Measurements from ENCODE around the gene PHIP. TPM values are rescaled to one million over a fixed set of nuclear protein-coding genes. Genes with fewer than 3 reads are reported as not detected.

The PHIP gene
- total RNA-seq, 1 donor from 2014 or later: 44.6 TPM

- TF ChIP-seq, protein P1, sequence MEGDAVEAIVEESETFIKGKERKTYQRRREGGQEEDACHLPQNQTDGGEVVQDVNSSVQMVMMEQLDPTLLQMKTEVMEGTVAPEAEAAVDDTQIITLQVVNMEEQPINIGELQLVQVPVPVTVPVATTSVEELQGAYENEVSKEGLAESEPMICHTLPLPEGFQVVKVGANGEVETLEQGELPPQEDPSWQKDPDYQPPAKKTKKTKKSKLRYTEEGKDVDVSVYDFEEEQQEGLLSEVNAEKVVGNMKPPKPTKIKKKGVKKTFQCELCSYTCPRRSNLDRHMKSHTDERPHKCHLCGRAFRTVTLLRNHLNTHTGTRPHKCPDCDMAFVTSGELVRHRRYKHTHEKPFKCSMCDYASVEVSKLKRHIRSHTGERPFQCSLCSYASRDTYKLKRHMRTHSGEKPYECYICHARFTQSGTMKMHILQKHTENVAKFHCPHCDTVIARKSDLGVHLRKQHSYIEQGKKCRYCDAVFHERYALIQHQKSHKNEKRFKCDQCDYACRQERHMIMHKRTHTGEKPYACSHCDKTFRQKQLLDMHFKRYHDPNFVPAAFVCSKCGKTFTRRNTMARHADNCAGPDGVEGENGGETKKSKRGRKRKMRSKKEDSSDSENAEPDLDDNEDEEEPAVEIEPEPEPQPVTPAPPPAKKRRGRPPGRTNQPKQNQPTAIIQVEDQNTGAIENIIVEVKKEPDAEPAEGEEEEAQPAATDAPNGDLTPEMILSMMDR (conservative IDR thresholded peaks at IDR 0.05): no peak
- no peak overlapping the region for H3K4me3 Mint-ChIP-seq
- H3K9me3 Mint-ChIP-seq: peaks cover 21% of the 10 kb centered on the region
- H3K27ac Mint-ChIP-seq: no peak overlapping the region
- DNase-seq (ENCODE audit: extremely low spot score, unreplicated experiment): no peak
- no peaks in the 10 kb centered on the region for H3K4me1 Mint-ChIP-seq (ENCODE audit: unreplicated experiment)
- no peaks in the 10 kb centered on the region for H3K27me3 Mint-ChIP-seq
- peaks cover 72% of the 10 kb centered on the region for H3K36me3 Mint-ChIP-seq
Measured at GRCh38 chr6:78953798-78954197, 124.3 kb downstream of the PHIP start.

- Mint-ChIP-seq H3K9me3 (peaks cover 24% of the 10 kb centered on the region), H3K27ac (no peak overlapping the region), H3K27me3 (no peaks in the 10 kb centered on the region), H3K36me3 (peaks cover 74% of the 10 kb centered on the region), H3K4me1 (ENCODE audit: unreplicated experiment) (no peaks in the 10 kb centered on the region), H3K4me3 (no peak overlapping the region)
- no peak for DNase-seq (ENCODE audit: extremely low spot score, unreplicated experiment)
- TF ChIP-seq, protein P1 (conservative IDR thresholded peaks at IDR 0.05): no peak
Measured at GRCh38 chr6:78952362-78952761, 125.7 kb downstream of the PHIP start.

DNA sequence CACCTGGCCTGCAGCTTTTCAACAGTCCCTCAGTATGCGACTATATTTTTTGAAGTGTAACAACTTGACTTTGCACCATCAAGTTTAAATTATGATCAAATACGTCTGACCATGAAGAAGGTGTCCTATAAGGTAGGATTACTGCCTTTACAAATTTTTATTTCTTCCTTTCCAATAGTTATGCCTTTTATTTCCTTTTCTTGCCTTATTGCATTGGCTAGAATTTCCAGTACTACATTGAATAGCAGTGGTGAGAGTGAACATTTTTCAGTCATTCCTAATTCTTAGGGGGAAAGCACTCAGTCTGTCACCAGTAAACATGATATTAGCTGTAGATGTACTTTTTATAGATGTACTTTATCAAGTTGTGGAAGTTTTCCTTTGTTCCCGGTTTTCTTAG is 129.3 kb downstream of the PHIP start:
- no peak for DNase-seq (ENCODE audit: extremely low spot score, unreplicated experiment)
- TF ChIP-seq, protein P1 (conservative IDR thresholded peaks at IDR 0.05): no peak
- Mint-ChIP-seq H3K27ac (no peak overlapping the region), H3K4me1 (ENCODE audit: unreplicated experiment) (no peaks in the 10 kb centered on the region), H3K9me3 (peaks cover 24% of the 10 kb centered on the region), H3K36me3 (peaks cover 75% of the 10 kb centered on the region), H3K4me3 (no peak overlapping the region), H3K27me3 (no peaks in the 10 kb centered on the region)

DNA sequence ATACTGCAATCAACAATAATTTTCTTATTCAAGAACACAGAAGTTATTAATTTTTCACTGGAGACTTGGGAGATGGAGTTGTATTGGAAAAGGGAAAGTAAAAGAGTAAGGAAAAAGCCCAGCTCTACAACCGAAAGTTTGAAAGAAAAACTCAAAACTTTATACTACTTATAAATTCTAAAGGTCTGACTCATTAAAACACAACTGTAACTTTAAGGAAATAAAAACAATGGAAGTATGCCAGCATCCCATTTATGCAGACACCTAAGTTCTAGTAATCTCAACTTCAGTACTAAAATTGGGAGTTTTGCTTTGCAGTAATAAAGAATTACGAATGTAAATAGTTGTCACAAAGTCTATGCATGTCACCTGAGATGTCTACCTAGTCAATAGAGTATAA is 130.1 kb downstream of the PHIP start:
- Mint-ChIP-seq H3K4me1 (ENCODE audit: unreplicated experiment) (no peaks in the 10 kb centered on the region), H3K4me3 (no peak overlapping the region), H3K27ac (no peak overlapping the region), H3K27me3 (no peaks in the 10 kb centered on the region), H3K9me3 (peaks cover 24% of the 10 kb centered on the region), H3K36me3 (peaks cover 72% of the 10 kb centered on the region)
- TF ChIP-seq, protein P1 (conservative IDR thresholded peaks at IDR 0.05): no peak
- no peak for DNase-seq (ENCODE audit: extremely low spot score, unreplicated experiment)

DNA sequence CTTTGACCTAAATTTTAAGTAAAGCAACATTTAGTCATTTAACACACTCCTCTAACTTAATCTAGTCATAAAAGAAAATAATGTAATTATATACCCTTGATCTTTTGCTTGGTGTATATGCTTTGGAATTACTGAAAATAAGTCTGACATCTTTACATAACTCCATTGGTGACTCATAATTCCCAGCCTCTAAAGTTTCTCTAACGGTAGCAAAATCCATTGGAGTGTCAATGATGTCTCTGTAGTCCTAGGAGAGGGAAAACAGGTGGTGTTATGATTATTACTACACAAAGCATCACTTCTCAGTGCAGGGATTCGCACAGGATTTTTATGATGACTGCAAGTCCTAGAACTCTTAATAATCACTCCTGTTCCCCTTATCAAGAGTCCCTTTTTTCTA is 130.5 kb downstream of the PHIP start:
- Mint-ChIP-seq H3K27ac (no peak overlapping the region), H3K27me3 (no peaks in the 10 kb centered on the region), H3K36me3 (peaks cover 68% of the 10 kb centered on the region), H3K4me3 (no peak overlapping the region), H3K4me1 (ENCODE audit: unreplicated experiment) (no peaks in the 10 kb centered on the region), H3K9me3 (peaks cover 20% of the 10 kb centered on the region)
- DNase-seq (ENCODE audit: extremely low spot score, unreplicated experiment): no peak
- TF ChIP-seq, protein P1 (conservative IDR thresholded peaks at IDR 0.05): no peak

DNA sequence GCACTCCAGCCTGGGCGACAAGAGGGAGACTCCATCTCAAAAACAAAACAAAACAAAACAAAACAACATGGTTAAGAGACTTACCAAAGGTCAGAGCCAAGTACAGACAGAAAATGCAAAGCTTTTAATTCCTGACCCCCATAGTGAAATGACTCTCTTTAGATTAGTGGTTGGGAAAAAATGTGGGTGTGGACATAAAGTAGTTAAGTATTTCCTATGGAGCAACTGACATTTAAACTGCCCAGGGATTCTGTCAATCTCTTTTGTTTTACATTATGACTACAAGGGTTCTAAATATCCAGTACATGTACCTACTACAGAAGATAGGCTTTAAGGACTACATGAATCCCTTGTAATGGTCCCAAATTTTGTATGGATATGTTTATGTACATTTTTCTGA is 135.6 kb downstream of the PHIP start:
- no peak overlapping the region for H3K27ac Mint-ChIP-seq
- no peak for DNase-seq (ENCODE audit: extremely low spot score, unreplicated experiment)
- no peaks in the 10 kb centered on the region for H3K27me3 Mint-ChIP-seq
- H3K4me1 Mint-ChIP-seq (ENCODE audit: unreplicated experiment): no peaks in the 10 kb centered on the region
- TF ChIP-seq, protein P1 (conservative IDR thresholded peaks at IDR 0.05): no peak
- H3K4me3 Mint-ChIP-seq: no peak overlapping the region
- peaks cover 40% of the 10 kb centered on the region for H3K36me3 Mint-ChIP-seq
- H3K9me3 Mint-ChIP-seq: no peaks in the 10 kb centered on the region
